ENCODE results near the gene F3.
"Not testable (repeated sequence)": the region's sequence is repeated elsewhere in the genome, so short reads cannot be mapped to it uniquely, and the experiment has no call there.

Gene F3

DNA sequence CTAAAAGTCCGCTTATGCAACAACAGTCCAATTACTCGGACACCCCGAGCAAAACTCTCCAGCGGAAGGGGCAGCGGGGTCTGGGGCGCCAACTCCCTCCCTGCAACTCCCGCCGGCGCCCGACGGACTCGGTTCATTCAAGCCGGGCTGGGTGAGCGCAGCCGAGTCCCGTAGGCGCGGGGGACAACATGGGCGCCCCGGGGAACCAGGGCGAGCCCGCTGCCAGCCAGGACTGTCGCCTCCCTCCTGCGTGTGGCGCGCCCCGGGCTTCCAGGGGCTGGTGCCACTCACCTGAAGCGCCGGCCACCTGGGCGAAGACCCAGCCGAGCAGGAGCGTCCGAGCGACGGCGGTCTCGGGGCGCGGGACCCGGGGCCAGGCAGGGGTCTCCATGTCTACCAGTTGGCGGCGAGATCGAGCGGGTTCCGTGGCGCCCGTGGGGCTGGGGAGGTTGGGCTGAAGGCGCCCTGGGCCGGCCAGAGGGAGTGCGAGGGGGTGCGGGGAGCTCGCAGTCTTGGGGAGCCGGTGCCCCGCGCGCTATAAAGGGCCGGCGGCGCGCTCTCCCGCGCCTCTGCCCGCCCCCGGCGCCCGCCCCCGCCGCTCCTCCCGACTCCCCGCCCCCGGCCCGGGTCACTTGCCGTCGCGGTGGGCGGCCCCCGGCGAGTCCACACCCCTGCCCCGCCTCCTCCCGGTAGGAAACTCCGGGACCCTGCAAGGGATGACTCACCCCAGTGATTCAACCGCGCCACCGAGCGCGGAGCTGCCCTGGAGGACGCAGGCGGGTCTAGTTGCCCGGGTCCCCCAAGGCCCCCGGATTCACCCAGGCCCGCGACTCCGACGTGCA, at the start of gene F3:
TSS of gene F3 (minus strand) at position 514 of the 842 bp plus-strand sequence. CDS start at position 391, 123 bp downstream.
- no peak for DNase-seq (ENCODE audit: low spot score)

DNA sequence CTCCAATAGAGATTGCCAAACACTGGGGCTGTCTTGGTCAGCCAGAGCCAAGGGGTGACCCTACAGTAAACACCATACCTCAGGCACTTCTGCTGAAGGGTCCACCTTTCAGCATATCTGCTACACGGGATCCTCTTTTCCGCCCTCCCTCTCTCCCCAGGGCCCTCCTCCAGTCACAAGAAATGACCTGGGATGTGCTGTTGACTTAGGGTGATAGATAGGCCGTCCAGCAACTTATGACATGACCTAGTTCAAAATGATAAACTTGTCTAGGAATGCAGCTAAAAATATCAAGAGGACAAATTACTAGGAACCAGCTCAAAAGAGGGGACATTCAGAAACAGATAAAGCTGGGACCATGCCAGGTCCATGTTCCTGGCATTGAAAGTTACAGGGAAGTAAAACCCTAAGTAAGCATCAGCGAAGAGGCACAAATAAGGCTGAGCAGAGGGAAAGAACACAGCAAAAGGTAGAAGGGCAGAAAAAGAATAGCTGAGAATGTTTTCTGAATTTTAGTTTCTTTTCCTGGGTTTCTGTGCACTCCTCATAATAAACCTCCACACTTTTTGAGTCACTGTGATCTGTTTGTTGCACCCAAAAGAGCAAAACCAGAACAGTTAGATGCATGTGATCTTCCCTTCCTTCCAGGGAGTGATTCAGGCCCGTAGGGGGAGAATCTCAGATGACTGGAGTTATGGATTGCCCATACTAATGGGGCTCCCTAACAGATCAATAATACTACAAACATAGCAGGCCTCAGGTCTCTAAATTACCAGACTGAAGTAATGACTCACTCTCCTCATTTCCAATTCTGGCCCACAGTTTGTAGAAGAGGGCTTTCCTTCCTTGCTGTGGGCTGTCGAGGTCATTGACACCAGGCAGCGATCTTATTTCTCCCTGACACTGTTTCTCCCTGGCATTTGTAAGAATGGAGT, 48.9 kb upstream of the F3 start:
- DNase-seq (ENCODE audit: low spot score): no peak

DNA sequence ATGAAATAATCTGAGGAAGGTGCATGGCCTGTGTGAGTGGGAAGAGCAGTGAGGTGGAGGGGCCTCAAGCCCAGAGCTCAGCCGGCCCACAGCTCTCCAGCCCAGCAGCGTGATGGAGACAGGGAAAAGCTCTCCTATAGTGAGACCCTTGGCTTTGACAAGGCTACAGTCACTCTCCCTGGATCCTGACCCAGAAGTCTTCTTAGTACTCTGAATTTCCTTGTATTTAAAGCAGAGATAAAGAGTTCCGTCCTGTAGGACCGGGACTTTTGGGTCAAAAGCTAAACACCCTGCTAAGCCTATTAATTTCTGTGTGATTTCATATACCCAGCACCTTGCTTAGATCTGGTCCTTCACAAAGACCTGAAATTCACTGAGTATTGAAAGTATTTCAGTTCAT, 48.2 kb upstream of the F3 start:
- no peak for DNase-seq (ENCODE audit: low spot score)

DNA sequence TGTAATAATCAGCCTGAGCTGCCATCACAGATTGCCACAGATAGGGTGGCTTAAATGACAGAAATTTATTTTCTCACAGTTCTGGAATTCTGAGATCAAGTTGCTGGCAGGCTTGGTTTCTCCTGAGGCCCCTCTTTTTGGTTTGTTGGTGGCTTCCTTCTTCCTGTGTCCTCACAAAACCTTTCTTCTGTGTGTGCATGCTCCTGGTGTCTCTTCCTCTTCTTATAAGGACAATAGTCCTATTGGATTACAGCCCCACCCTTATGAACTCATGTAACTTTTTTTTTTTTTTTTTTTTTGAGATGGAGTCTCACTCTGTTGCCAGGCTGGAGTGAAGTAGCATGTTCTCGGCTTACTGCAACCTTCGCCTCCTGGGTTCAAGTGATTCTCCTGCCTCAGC, 41.0 kb upstream of the F3 start:
- no peak for DNase-seq (ENCODE audit: low spot score)

DNA sequence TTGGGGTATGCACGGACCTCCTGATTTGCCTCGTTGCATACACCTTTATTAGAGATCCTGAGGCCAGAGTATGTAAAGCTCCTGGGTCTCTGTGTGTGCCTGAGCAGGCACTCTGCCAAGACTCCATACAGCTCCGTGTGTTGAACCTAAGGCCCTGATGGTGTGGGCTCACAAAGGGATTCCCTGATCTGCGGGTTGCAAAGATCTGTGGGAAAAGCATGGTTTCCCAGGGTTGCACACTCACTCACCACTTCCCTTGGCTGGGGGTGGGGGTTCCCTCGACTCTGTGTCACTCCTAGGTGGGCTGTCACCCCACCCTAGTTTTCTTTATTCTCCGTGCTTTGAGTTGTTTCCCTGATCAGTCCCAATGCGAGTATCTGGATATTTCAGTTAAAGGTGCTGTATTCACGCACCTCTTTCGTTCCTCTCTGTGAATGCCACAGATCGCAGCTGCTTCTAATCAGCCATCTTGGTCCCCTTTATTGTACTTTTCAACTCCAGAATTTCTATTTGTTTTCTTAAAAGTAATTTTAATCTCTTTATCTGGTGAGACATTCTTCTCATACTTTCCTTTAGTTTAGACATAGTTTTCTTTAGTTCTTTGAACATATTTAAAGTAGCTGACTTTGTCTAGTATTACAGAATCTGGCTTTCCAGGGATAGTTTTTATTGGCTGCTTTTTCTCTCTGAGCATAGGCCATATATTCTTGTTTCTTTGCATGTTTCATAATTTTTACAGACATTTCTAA, 39.0 kb upstream of the F3 start:
- no peak for DNase-seq (ENCODE audit: low spot score)

DNA sequence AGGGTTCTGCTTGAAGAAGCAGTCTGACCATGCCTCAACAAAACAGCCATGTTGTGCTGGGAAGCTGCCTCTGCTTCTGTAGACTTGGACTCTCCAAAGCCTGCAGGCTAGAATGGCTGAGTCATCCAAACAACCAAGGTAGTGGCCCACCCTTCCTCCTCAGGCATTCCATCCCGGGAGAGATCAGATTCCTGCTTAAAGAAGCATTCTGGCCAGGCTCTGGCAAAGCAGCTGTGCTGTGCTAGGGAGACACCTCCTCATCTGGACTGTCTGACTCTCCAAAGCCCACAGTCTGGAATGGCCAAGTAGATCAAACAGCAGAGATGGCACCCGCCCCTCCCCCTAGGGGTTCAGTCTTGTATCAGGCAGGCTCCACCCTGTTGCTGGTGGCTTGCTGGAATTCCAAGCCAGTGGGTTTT, 38.3 kb upstream of the F3 start:
- DNase-seq (ENCODE audit: low spot score): no peak

DNA sequence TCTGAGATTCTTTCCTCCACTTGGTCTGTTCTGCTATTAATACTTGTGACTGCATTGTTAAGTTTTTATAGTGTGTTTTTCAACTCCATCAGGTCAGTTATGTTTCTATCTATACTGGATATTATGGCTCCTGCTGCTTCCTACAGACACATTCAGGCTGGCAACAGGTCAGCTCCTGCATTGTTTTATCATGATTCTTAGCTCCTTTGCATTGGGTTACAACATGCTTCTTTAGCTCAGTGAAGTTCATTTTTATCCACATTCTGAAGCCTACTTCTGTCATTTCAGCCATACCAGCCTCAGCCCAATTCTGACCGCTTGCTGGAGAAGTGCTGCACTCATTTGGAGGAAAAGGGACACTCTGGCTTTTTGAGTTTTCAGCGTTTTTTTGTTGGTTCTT, 37.3 kb upstream of the F3 start:
- DNase-seq (ENCODE audit: low spot score): no peak

DNA sequence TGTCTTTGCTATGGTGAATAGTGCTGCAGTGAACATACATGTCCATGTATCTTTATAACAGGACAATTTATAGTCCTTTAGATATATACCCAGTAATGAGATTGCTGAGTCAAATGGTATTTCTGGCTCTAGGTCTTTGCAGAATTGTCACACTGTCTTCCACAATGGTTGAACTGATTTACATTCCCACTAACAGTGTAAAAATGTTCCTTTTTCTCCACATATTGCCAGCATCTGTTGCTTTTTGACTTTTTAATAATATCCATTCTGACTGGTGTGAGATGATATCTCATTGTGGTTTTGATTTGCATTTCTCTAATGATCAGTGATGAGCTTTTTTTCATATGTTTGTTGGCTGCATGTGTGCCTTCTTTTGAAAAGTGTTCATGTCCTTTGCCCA, 32.4 kb upstream of the F3 start:
- DNase-seq (ENCODE audit: low spot score): not testable (repeated sequence)

DNA sequence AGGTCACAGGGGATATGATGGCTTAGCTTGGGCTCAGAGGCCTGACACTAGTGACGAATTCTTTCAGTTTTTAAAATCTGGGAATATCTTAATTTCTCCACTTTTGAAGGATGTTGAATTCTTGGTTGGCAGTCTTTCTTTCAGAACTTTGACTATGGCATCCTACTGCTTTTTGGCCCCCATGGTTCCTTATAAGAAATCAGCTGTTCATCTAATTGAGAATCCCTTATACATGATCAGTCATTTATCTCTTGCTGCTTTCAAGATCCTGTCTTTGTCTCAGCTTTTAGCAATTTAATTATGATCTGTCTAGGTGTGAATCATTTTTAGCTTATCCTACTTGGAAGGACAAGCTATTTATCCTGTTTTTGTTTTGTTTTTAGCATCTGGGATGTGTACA, 31.2 kb upstream of the F3 start:
- DNase-seq (ENCODE audit: low spot score): no peak

DNA sequence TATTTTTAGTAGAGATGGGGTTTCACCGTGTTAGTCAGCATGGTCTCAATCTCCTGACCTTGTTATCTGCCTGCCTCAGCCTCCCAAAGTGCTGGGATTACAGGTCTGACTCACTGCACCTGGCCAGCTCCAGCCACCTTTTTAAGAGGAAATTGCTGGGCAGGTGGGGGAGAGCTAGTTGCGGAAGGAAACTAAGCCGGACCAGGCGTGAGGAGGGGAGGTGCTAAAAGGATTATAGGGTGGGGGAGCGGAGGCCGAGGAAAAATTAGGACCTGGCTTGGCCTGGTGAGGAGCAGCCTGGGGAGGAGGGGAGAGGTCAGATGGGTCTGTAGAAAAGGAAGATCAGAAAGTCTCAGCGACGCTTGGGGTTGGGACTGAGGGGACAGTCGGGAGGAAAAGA, 29.4 kb upstream of the F3 start:
- DNase-seq (ENCODE audit: low spot score): not testable (repeated sequence)

DNA sequence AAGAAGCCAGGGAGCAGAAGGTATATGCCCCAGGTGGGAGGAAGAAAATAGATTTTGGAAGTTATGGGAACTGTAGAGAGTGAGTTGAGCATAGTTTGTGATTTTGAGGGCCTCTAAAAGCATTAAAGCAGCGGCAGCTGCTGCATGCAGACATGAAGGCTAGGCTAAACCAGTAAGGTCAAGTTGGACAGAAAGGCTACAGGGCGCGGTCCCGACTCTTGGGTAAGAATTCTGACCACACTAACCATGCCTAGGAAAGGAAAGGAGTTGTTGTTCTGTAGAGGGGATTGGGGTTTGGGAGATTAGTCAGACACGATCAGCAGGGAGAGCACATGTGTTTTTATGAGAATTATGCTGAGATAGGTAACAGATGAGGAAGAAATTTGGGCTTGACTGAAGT, 27.2 kb upstream of the F3 start:
- not testable (repeated sequence) for DNase-seq (ENCODE audit: low spot score)

DNA sequence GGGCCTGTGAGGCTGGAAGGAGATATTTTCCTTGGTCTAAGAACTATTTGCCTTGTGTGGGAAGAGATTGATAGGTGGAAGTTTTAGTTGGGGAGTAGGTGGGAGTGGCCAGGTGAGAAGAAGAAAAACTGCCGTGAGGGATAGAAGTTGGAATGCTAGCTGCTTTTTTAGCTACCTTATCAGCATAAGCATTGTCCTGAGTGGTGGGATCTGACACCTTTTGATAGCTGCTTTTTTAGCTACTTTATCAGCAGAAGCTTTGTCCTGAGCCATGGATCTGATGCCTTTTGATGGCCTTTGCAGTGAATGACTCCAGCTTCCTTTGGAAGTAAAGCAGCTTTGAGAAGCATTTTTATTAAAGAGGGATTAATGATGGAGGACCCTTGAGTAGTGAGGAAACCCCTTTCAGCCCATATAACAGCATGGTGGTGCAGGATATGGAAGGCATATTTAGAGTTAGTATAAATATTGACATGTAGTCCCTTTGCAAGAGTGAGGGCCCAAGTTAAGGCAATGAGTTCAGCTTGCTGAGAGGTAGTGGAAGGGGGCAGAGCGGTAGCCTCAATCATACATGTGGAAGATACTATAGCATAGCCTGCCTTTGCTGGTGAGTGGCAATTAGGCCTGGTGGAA, 26.5 kb upstream of the F3 start:
- DNase-seq (ENCODE audit: low spot score): not testable (repeated sequence)

DNA sequence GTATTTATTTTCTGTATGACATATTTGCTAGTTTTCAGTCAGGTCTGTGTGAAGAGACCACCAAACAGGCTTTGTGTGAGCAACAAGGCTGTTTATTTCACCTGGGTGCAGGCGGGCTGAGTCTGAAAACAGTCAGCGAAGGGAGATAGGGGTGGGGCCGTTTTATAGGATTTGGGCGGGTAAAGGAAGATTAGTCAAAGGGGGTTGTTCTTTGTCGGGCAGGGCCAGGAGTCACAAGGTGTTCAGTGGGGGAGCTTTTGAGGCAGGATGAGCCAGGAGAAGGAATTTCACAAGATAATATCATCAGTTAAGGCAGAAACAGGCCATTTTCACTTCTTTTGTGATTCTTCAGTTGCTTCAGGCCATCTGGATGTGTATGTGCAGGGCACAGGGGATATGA, 24.9 kb upstream of the F3 start:
- DNase-seq (ENCODE audit: low spot score): not testable (repeated sequence)

DNA sequence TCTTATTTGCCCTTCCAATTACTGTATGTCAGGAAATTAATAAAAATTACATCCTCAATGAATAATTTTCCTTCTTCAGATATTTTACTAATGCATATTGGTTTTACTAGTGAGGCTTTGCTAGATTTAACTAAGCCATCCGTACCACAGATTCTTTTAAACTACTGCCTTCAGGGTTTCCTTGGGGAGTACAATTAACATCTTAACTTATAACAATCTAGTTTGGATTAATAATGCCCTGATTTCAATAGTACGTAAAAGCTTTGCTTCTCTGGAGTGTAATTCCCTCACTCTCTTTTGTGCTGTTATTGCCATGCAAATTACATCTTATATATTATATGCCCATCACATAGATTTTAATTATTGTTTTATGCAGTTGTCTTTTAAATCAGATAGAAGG, 24.3 kb upstream of the F3 start:
- no peak for DNase-seq (ENCODE audit: low spot score)

DNA sequence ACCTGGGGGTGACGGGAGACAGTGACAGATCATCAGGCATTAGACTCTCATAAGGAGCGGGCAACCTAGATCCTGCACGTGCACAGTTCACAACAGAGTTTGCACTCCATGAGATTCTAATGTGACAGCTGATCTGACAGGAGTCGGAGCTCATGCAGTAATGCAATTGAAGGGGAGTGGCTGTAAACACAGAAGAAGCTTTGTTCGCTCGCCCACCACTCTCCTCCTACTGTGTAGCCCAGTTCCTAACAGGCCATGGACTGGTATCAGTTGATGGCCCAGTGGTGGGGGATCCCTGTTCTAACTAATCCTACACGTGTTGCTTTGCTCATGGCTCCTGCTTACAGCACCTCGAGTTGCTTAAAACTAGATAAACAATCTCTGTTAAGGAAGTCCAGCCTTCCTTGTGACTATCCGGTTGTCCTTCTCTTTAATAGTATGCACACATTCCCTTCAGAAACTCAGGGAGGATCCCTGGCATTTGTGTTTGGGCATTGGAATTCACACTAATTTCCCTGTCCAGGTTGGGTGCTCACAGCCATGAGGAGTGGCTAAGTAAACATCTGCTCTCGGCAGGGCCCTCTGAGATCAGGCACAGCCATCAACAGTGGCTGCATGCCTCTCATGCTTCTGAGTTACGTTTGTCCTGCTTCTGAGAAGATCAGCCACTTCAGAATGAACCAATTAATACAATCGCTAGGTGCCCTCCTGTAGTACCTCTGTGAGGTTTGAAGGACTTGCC, 21.1 kb upstream of the F3 start:
- DNase-seq (ENCODE audit: low spot score): no peak

DNA sequence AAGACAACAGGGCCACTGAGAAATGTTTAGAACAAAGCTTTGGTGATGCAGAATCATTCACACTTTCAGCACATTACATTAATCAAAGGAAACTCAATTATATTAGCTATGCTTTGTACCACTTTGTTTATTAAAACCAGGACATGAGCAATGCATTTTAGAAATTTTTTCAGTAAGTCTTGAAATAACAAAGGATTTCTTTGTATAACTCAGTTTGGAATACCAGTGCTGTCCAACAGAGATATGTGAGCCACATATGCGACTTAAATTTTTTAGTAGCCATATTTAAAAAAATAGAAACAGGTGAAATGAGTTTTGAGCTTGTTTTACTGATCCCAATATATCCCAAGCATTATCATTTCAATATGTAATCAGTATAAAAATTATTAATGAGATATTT, 18.8 kb upstream of the F3 start:
- no peak for DNase-seq (ENCODE audit: low spot score)

DNA sequence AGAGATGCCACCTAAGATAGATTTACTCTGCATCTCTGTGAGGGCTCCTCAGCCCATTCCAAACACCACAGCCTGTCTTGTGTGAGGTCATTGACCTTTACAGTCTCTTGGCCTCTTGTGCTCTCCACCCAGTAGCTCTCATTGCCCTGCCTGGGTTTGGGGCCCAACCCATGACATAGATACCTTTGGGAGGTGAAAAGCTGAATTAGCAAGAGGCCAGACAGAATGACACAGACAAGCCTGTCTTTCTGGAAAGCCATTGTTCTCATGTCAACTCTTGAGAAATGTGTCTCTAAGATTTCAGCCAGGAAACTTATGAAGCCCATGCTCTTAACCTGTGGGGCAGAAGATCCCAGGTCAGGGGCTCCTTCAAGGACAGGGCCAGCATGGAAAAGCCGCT, 18.4 kb upstream of the F3 start:
- DNase-seq (ENCODE audit: low spot score): no peak

DNA sequence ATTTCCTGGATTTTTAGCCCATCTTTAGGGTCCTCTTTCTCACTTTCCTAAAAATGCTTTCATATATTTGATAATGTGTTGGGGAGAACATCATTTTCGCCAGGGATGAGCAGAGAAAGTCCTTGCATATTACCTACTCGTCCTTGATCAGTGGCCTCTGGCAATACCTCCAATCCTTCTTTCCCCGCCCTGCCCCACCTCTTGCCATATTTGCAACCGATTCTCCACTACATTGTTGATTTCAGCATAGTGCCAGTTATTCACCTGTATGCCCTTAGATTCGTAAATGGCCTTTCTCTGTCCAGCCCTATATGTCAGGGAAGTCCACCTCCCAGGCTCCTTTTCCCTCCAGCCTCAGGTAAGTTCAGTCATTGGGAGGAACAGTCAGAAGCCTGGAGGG, 13.5 kb upstream of the F3 start:
- no peak for DNase-seq (ENCODE audit: low spot score)

DNA sequence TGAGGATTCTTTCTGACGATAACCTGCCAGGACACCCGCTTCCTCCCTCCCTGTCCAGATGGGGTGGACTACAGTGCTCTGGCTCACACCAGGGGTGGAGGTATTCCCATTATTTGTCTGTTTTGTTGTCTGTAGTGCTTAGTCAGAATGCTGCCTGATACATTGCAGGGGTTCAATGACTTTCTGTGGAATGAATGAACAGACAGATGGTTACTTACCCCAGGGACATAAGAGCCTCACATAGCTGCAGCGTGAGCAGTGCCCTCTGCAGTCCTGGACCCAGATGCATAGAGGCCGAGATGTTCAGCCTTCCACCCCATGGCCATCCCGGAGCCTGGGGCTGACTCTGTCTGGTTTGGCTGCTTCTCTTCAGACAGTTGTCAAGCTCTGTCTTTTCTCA, 13.0 kb upstream of the F3 start:
- no peak for DNase-seq (ENCODE audit: low spot score)

DNA sequence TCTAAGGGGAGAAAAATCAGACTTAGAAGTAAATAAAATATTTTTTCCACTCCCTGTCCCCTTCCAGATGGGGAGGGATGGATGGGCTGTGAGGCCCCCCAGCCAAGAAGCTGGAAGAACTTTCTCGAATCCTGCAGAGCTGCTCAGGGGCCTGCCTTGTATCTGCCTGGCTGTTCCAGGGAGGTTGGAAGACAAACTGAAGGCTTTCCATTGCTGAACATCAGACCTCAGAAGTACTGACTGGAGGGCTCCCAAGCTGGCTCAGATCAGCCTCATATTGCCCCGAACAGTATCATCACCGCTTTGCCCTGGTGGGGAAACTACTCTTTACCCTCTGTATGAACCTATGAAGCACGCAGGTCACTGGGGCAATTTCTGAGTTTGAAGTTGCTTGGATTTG, 12.4 kb upstream of the F3 start:
- DNase-seq (ENCODE audit: low spot score): no peak

DNA sequence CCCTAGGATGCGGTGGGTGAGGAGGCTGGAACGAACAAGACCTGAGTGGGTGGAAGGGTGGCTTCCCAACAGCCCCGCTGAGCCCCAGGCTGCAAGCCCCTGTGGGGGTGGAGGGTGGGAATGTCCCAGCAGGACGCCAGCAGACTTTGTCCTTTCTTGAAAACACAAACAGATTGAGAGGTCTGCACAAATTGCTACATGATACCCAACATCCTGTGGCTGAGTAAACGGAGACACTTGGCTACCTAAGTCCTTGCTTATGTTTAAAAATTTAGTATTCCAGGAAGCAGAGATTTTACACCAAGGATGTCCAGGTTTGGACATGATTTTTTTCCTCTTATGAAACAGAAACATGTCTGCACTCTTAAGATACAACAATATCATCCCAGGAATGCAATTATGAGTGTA, 11.8 kb upstream of the F3 start:
- no peak for DNase-seq (ENCODE audit: low spot score)

Measured in hematopoietic multipotent progenitor cell treated with erythropoietin and hydrocortisone succinate and interleukin-3 and kit ligand, for 17 days (in vitro differentiated cells).